GM19099 (cell line): ENCODE data around the gene STK32A.

Source experiments
- POLR2A ChIP-seq: IDR thresholded peaks from 3 replicates; pipeline ENCODE4 v1.6.1; 2011; ENCODE audit warnings: low read depth; ENCODE audit not compliant: insufficient read length; ENCODE audit errors: extremely low read depth

Gene STK32A

GRCh38 chr5:147309621-147310020 is 74.8 kb downstream of the STK32A start:
- no peak for TF ChIP-seq POLR2A

- TF ChIP-seq POLR2A: no peak
Observed at GRCh38 chr5:147310059-147310704, 75.4 kb downstream of the STK32A start.

GRCh38 chr5:147317978-147318684 is 83.3 kb downstream of the STK32A start:
- no peak for TF ChIP-seq POLR2A

GRCh38 chr5:147321569-147321968 is 86.7 kb downstream of the STK32A start:
- no peak for TF ChIP-seq POLR2A

GRCh38 chr5:147327421-147327820 is 92.6 kb downstream of the STK32A start:
- no peak for TF ChIP-seq POLR2A

GRCh38 chr5:147327905-147328304 is 93.1 kb downstream of the STK32A start:
- TF ChIP-seq POLR2A: no peak

- no peak for TF ChIP-seq POLR2A
Observed at GRCh38 chr5:147332658-147333057, 97.8 kb downstream of the STK32A start.

GRCh38 chr5:147336876-147337275 is 102.0 kb downstream of the STK32A start:
- no peak for TF ChIP-seq POLR2A

- no peak for TF ChIP-seq POLR2A
Observed at GRCh38 chr5:147339313-147339712, 104.5 kb downstream of the STK32A start.

GRCh38 chr5:147340941-147341340 is 106.1 kb downstream of the STK32A start:
- TF ChIP-seq POLR2A: no peak

GRCh38 chr5:147341345-147341744 is 106.5 kb downstream of the STK32A start:
- no peak for TF ChIP-seq POLR2A

- TF ChIP-seq POLR2A: no peak
Observed at GRCh38 chr5:147344861-147345260, 110.0 kb downstream of the STK32A start.

- no peak for TF ChIP-seq POLR2A
Observed at GRCh38 chr5:147346006-147346561, 111.3 kb downstream of the STK32A start.

- TF ChIP-seq POLR2A: no peak
Observed at GRCh38 chr5:147348046-147348445, 113.2 kb downstream of the STK32A start.

- TF ChIP-seq POLR2A: no peak
Observed at GRCh38 chr5:147348451-147348850, 113.6 kb downstream of the STK32A start.

- no peak for TF ChIP-seq POLR2A
Observed at GRCh38 chr5:147349241-147349640, 114.4 kb downstream of the STK32A start.
